Loucy (cell line): Measurements from ENCODE around the gene TMEM200C.

Source experiments
- EZH2phosphoT487 ChIP-seq: fragments of 200-600 bp; IDR thresholded peaks from 2 replicates; pipeline ENCODE4 v1.6.1; 2018; ENCODE audit warnings: antibody characterized with exemption, mild to moderate bottlenecking, moderate library complexity, borderline replicate concordance
- TF ChIP-seq, protein P1 (sequence below): fragments of 200-600 bp; sonication (generic); conservative IDR thresholded peaks from 2 replicates; pipeline ENCODE4 v1.5.1; 2014; ENCODE audit warnings: mild to moderate bottlenecking, antibody characterized with exemption, low read length

DNA sequence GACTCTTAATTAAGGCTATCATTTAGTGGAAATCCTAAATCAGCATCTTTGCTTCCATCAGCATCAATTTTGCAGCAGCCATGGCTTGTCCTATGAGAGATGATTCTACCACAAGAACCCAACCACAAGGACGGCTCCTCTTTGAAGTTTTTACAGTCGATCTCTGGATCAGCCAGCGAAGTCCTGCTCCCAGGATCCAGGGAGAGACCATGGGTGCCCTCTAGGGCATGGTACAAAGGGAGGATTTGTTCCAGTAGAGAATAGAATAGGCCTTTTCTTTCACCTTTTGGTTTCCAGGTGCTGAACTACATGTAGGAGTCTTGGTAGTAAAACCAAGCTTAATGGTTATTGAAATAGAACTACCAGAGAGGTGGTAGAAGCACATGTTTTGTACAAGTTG lies 52.7 kb downstream of the TMEM200C start:
- TF ChIP-seq, protein P1, sequence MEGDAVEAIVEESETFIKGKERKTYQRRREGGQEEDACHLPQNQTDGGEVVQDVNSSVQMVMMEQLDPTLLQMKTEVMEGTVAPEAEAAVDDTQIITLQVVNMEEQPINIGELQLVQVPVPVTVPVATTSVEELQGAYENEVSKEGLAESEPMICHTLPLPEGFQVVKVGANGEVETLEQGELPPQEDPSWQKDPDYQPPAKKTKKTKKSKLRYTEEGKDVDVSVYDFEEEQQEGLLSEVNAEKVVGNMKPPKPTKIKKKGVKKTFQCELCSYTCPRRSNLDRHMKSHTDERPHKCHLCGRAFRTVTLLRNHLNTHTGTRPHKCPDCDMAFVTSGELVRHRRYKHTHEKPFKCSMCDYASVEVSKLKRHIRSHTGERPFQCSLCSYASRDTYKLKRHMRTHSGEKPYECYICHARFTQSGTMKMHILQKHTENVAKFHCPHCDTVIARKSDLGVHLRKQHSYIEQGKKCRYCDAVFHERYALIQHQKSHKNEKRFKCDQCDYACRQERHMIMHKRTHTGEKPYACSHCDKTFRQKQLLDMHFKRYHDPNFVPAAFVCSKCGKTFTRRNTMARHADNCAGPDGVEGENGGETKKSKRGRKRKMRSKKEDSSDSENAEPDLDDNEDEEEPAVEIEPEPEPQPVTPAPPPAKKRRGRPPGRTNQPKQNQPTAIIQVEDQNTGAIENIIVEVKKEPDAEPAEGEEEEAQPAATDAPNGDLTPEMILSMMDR = no peak
- no peak for TF ChIP-seq EZH2phosphoT487
